GM21576 (cell line): ENCODE measurements around the gene RPS4Y2.

ENCODE experiments used
- ATAC-seq: cut with Tn5 transposase; IDR thresholded peaks from one replicate; pipeline ENCODE4 v1.9.1; 2021; ENCODE audit warnings: mild to moderate bottlenecking, moderate library complexity; ENCODE audit not compliant: unreplicated experiment

The RPS4Y2 gene

GRCh38 chrY:20817067-20817466 lies 61.2 kb downstream of the RPS4Y2 start:
- no peak for ATAC-seq
